ENCODE data around the gene NPR2.

- TF ChIP-seq ZKSCAN1 (IDR thresholded peaks at IDR 0.05; ENCODE audit: low read length), result no peak
- no peak for TF ChIP-seq SP2 (CRISPR knock-in tag; IDR thresholded peaks at IDR 0.05)
- no peak for TF ChIP-seq CTCF (CRISPR knock-in tag; IDR thresholded peaks at IDR 0.05)
- no peak for TF ChIP-seq ZBTB21 (CRISPR knock-in tag; IDR thresholded peaks at IDR 0.05)
- TF ChIP-seq ZNF33B (CRISPR knock-in tag; IDR thresholded peaks at IDR 0.05), result no peak
- TF ChIP-seq TP53 (CRISPR knock-in tag; conservative IDR thresholded peaks at IDR 0.05), result no peak
- TF ChIP-seq EHMT2 (IDR thresholded peaks at IDR 0.05; ENCODE audit: borderline replicate concordance, low read depth, low read length), result no peak
- TF ChIP-seq GATA4 (IDR thresholded peaks at IDR 0.05; ENCODE audit: borderline replicate concordance, low read depth), result no peak
- no peak for TF ChIP-seq MAFK (conservative IDR thresholded peaks at IDR 0.05 in 1 of 2, IDR thresholded peaks at IDR 0.05 in 1 of 2; ENCODE audit: low read length in 2 of 2)
- no peak for TF ChIP-seq HCFC1 (IDR thresholded peaks at IDR 0.05; ENCODE audit: low read depth, low read length)
Measured at GRCh38 chr9:35842795-35843194, 51.4 kb downstream of the NPR2 start.
